Lower lobe of right lung (tissue), 2 donors: Measurements from ENCODE around the gene AGBL1. TPM values are rescaled to one million over a fixed set of nuclear protein-coding genes. Genes with fewer than 3 reads are reported as not detected.
A peak's percentile ranks its signal among the peaks of the same experiment; 100 is the strongest.

Source experiments
- ATAC-seq, 2 donors: fragments of 200-7000 bp; cut with Tn5 transposase; one replicate each; pipeline ENCODE4 v1.9.1; 2020 to 2022; ENCODE audit warnings: mild to moderate bottlenecking in 2 of 2, moderate library complexity in 2 of 2
- DNase-seq: peaks from one replicate; pipeline ENCODE4 v3.0.0-alpha.2; 2020
- H3K27ac ChIP-seq: fragments of 200-600 bp; one replicate; pipeline ENCODE4 v1.8.0; 2022
- H3K27me3 ChIP-seq: fragments of 200-600 bp; one replicate; pipeline ENCODE4 v1.8.0; 2022; ENCODE audit warnings: low read depth
- H3K36me3 ChIP-seq: fragments of 200-600 bp; one replicate; pipeline ENCODE4 v1.8.0; 2022; ENCODE audit warnings: mild to moderate bottlenecking
- H3K4me1 ChIP-seq: fragments of 200-600 bp; one replicate; pipeline ENCODE4 v1.8.0; 2022
- H3K4me3 ChIP-seq: fragments of 200-600 bp; one replicate; pipeline ENCODE4 v1.8.0; 2022; ENCODE audit warnings: mild to moderate bottlenecking
- H3K9me3 ChIP-seq: fragments of 200-600 bp; one replicate; pipeline ENCODE4 v1.8.0; 2022
- intact Hi-C: fragments of 100-400 bp; cut with DNase I; formaldehyde crosslinking; loops from one replicate; pipeline ENCODE4 v1.11.0; 2022
- total RNA-seq: library from RNA; stranded (reverse); fragmentation: NEBNext Ultra II Directional; extraction: Animal tissue kit (Norgen Biotek cat#: 25700); gene quantifications from one replicate; pipeline ENCODE4 v1.2.1, GENCODE V29; 2021
- TF ChIP-seq, protein P1 (sequence below): fragments of 200-600 bp; IDR thresholded peaks from one replicate; pipeline ENCODE4 v1.8.0; 2022; ENCODE audit warnings: antibody characterized with exemption, mild to moderate bottlenecking
- donor health status: DM: no; HTN: yes; CAD: no; lungs with severe emphysema.

The AGBL1 gene
- total RNA-seq, 1 donor from 2014 or later, result 12.0 TPM

DNA sequence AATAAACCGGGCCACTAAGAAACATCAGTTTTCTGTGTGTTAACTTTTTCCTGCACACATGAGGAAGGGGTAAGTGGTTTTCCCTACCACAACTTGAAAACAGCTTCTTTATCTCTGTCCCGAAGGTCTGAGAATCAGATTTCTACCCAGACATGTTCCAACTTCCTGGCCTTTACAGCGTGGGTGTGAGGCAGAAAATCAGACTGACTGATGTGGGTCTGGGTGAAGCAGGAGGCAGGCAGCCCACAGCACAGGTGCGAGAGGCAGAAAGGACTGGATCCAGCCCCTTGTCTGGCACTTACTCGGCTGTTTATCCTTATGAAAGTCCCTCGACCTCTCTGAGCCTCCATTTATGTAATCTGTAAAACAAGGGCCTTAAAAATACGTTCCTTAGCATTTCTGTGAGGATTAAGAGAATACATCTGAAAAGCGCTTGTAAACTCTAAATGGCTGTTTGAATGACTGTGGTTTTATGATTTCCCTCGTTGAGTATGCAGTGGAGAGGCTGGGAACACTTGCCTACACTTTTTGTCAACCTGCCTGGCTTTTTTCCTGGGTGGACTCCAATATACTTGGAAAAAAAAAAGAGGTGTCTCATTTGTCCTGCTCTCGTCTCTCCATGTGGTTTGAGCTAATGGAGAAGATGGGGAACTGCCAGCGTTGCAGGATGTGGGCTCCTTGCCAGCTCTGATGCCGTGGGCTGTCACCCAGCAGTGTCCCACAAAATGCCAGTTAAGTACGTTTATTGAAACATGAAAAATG is 3.1 kb downstream of the AGBL1 start:
- no peak for DNase-seq
- peak; percentile 37 to 54 for ATAC-seq
- no peak overlapping the region for H3K27ac ChIP-seq
- TF ChIP-seq, protein P1, sequence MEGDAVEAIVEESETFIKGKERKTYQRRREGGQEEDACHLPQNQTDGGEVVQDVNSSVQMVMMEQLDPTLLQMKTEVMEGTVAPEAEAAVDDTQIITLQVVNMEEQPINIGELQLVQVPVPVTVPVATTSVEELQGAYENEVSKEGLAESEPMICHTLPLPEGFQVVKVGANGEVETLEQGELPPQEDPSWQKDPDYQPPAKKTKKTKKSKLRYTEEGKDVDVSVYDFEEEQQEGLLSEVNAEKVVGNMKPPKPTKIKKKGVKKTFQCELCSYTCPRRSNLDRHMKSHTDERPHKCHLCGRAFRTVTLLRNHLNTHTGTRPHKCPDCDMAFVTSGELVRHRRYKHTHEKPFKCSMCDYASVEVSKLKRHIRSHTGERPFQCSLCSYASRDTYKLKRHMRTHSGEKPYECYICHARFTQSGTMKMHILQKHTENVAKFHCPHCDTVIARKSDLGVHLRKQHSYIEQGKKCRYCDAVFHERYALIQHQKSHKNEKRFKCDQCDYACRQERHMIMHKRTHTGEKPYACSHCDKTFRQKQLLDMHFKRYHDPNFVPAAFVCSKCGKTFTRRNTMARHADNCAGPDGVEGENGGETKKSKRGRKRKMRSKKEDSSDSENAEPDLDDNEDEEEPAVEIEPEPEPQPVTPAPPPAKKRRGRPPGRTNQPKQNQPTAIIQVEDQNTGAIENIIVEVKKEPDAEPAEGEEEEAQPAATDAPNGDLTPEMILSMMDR, result no peak
- H3K4me3 ChIP-seq, result no peak overlapping the region
- H3K27me3 ChIP-seq, result no peaks in the 10 kb centered on the region
- no peaks in the 10 kb centered on the region for H3K36me3 ChIP-seq
- H3K4me1 ChIP-seq, result peaks cover 4% of the 10 kb centered on the region
- intact Hi-C loops, result no loop called here
- no peaks in the 10 kb centered on the region for H3K9me3 ChIP-seq

DNA sequence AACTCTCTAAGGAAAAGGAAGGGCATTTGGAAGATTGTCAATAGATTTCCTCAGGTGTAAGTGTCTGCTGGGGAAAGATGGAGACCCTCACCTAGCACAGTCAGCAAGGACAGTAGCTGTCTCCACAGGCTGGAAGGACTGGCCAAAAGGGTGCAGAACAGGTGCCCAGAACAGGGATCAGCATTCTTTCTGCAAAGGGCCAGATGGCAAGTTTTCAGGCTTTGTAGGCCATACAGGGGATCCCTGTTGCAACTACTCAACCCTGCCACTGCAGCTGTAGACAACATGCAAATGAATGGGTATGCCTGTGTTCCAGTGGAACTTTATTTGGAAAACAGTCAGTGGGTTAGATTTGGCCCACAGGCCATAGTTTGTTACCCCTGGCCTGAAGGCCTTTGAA is 8.1 kb downstream of the AGBL1 start:
- Histone ChIP-seq H3K27me3 (no peaks in the 10 kb centered on the region), H3K4me3 (no peak overlapping the region), H3K27ac (no peak overlapping the region), H3K4me1 (peaks cover 4% of the 10 kb centered on the region), H3K9me3 (no peaks in the 10 kb centered on the region), H3K36me3 (no peaks in the 10 kb centered on the region)
- TF ChIP-seq, protein P1, result no peak
- ATAC-seq, result no peak
- intact Hi-C loops, result no loop called here
- DNase-seq, result no peak

DNA sequence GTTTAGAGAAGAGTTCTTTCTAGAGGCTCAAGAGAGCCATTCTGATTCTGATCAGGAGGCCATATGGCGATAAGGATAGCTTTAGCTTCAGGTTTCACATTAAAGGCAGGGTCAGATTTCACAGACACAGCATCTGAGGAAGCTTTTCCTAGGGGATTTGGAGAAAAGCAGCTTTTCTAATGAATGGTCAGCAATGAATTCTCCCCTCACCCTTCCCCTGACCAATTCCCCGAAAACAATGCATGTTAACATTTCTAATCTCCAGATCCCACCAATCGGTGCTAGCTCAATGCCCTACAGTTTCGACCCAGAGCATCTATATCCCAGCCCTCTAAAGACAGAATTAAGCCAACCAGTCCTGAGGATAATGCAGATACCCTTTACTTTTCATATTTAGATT is 9.8 kb downstream of the AGBL1 start:
- no peaks in the 10 kb centered on the region for H3K27me3 ChIP-seq
- H3K27ac ChIP-seq, result no peak overlapping the region
- ATAC-seq (peak in 1 of 2 donors; percentile 36), DNase-seq (no peak)
- no peak overlapping the region for H3K4me3 ChIP-seq
- TF ChIP-seq, protein P1, result no peak
- H3K36me3 ChIP-seq, result no peaks in the 10 kb centered on the region
- no peaks in the 10 kb centered on the region for H3K4me1 ChIP-seq
- intact Hi-C loops, result no loop called here
- H3K9me3 ChIP-seq, result no peaks in the 10 kb centered on the region

DNA sequence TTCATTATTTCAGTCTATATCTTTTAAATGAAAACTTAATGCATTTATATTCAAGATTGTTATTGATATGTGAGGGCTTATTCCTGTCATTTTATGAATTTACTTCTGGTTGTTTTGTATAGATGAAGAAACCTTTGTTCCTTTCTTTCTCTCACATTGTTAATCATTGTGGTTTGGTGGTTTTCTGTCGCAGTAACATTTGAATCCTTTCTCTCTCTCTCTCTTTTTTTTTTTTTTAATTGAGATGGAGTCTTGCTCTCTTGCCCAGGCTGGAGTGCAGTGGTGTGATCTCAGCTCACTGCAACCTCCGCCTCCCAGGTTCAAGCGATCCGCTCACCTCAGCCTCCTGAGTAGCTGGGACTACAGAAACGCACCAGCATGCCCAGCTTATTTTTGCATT is 22.1 kb downstream of the AGBL1 start:
- ATAC-seq (no peak), DNase-seq (no peak)
- TF ChIP-seq, protein P1, result no peak
- no peaks in the 10 kb centered on the region for H3K4me1 ChIP-seq
- no peaks in the 10 kb centered on the region for H3K36me3 ChIP-seq
- H3K9me3 ChIP-seq, result no peaks in the 10 kb centered on the region
- H3K27ac ChIP-seq, result no peak overlapping the region
- intact Hi-C loops, result no loop called here
- H3K4me3 ChIP-seq, result no peak overlapping the region
- H3K27me3 ChIP-seq, result no peaks in the 10 kb centered on the region

DNA sequence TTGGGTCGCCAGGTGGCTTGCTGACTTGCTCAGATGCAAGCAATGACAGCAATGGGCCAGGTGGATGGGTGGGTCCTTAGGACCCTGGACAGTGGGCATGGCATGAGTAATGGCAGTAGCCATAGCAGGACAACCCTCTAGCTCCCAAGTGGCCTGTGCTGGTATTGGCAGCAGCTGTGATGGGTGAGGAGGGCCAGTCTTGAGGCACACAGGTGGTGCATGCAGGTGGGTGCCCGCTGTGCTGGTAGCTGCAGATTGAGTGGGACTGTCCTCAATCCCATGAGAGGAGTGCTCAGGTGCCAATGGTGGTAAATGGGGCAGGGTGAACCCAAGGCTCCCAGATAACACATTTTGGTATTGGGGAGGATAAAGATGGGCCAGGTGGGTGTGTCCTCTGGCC is 24.2 kb downstream of the AGBL1 start:
- TF ChIP-seq, protein P1, result no peak
- Histone ChIP-seq H3K9me3 (no peaks in the 10 kb centered on the region), H3K4me1 (no peaks in the 10 kb centered on the region), H3K27ac (no peak overlapping the region), H3K36me3 (no peaks in the 10 kb centered on the region), H3K27me3 (no peaks in the 10 kb centered on the region), H3K4me3 (no peak overlapping the region)
- no peak for ATAC-seq
- DNase-seq, result no peak
- intact Hi-C loops, result no loop called here
